HL-60 (cell line): ENCODE results near the gene ZNF423.

Source experiments
- POLR2AphosphoS5 ChIP-seq: IDR thresholded peaks from 2 replicates; pipeline ENCODE4 v1.6.1; 2012; ENCODE audit warnings: low read depth
- REST ChIP-seq: IDR thresholded peaks from 2 replicates; pipeline ENCODE4 v1.6.1; 2012; ENCODE audit warnings: low read depth; ENCODE audit not compliant: insufficient replicate concordance

- TF ChIP-seq POLR2AphosphoS5 (no peak), REST (no peak)
Observed at GRCh38 chr16:49576941-49577340, 279.0 kb downstream of the ZNF423 start.
